ENCODE data around the gene USP35.

GRCh38 chr11:78234006-78234405, 45.3 kb downstream of the USP35 start:
- no peak for TF ChIP-seq POLR2A (IDR thresholded peaks at IDR 0.05; ENCODE audit: low read length)
- TF ChIP-seq KDM1A (IDR thresholded peaks at IDR 0.05; ENCODE audit: low read depth): no peak
- no peak for TF ChIP-seq RAD21 (conservative IDR thresholded peaks at IDR 0.05 in 1 of 2, IDR thresholded peaks at IDR 0.05 in 1 of 2)
- no peak for TF ChIP-seq SMC3 (IDR thresholded peaks at IDR 0.05)
- TF ChIP-seq, protein P1, sequence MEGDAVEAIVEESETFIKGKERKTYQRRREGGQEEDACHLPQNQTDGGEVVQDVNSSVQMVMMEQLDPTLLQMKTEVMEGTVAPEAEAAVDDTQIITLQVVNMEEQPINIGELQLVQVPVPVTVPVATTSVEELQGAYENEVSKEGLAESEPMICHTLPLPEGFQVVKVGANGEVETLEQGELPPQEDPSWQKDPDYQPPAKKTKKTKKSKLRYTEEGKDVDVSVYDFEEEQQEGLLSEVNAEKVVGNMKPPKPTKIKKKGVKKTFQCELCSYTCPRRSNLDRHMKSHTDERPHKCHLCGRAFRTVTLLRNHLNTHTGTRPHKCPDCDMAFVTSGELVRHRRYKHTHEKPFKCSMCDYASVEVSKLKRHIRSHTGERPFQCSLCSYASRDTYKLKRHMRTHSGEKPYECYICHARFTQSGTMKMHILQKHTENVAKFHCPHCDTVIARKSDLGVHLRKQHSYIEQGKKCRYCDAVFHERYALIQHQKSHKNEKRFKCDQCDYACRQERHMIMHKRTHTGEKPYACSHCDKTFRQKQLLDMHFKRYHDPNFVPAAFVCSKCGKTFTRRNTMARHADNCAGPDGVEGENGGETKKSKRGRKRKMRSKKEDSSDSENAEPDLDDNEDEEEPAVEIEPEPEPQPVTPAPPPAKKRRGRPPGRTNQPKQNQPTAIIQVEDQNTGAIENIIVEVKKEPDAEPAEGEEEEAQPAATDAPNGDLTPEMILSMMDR (IDR thresholded peaks at IDR 0.05): no peak
- no peak for TF ChIP-seq GATA3 (IDR thresholded peaks at IDR 0.05; ENCODE audit: borderline replicate concordance)
- TF ChIP-seq RCOR1 (IDR thresholded peaks at IDR 0.05; ENCODE audit: low read depth, low read length): no peak
- no peak for TF ChIP-seq ZSCAN20 (CRISPR knock-in tag; IDR thresholded peaks at IDR 0.05)
- TF ChIP-seq JUN (IDR thresholded peaks at IDR 0.05): no peak
- no peak for TF ChIP-seq HDAC2 (IDR thresholded peaks at IDR 0.05)

All from A549 (cell line).